ENCODE results near the gene GBP5. TPM values are rescaled to one million over a fixed set of nuclear protein-coding genes. Genes with fewer than 3 reads are reported as not detected.
"Not testable (repeated sequence)": the region's sequence is repeated elsewhere in the genome, so short reads cannot be mapped to it uniquely, and the experiment has no call there.

GBP5 gene, protein sequence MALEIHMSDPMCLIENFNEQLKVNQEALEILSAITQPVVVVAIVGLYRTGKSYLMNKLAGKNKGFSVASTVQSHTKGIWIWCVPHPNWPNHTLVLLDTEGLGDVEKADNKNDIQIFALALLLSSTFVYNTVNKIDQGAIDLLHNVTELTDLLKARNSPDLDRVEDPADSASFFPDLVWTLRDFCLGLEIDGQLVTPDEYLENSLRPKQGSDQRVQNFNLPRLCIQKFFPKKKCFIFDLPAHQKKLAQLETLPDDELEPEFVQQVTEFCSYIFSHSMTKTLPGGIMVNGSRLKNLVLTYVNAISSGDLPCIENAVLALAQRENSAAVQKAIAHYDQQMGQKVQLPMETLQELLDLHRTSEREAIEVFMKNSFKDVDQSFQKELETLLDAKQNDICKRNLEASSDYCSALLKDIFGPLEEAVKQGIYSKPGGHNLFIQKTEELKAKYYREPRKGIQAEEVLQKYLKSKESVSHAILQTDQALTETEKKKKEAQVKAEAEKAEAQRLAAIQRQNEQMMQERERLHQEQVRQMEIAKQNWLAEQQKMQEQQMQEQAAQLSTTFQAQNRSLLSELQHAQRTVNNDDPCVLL
- total RNA-seq (under 1 TPM; 0.33 to 0.50 TPM), polyA plus RNA-seq (ENCODE audit: insufficient read length in 2 of 2) (under 1 TPM; 0.20 to 0.33 TPM)
- long read RNA-seq, donor 1: 0 reads
- long read RNA-seq, donor 2: 0 reads
- long read RNA-seq, donor 3: 0 reads
- long read RNA-seq, donor 4: 0 reads

DNA sequence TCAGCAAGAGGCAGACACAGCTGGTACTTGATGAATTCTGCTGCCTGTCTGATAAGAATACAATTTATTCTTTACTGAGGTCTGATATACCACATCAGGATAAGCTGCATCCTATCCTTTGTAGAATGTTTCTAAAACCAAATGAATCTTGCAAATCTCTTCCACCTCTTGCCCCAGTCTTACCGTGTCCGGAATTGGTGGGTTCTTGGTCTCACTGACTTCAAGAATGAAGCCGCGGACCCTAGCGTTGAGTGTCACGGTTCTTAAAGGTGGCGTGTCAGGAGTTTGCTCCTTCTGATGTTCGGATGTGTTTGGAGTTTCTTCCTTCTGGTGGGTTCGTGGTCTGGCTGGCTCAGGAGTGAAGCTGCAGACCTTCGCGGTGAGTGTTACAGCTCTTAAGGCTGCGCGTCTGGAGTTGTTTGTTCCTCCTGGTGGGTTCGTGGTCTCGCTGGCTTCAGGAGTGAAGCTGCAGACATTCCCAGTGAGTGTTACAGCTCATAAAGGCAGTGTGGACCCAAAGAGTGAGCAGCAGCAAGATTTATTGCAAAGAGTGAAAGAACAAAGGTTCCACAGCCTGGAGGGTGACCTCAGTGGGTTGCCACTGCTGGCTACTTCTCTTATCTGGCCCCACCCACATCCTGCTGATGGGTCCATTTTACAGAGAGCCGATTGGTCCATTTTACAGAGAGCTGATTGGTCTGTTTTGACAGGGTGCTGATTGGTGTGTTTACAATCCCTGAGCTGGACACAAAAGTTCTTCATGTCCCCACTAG is at the start of gene GBP5:
Gene GBP5, minus strand, starts transcription at position 592 of the 773 bp plus-strand sequence. CDS start 3,305 bp downstream, outside the sequence.
- WGBS (ENCODE audit: insufficient coverage): 87% methylated on average over 11 of the region's 16 CpGs
- H3K9me3 ChIP-seq (ENCODE audit: control insufficient read depth, insufficient read depth, low read length); H3K4me3 ChIP-seq (ENCODE audit: low read depth, low read length); H3K27me3 ChIP-seq (ENCODE audit: control insufficient read depth, insufficient read depth, low read length); H3K36me3 ChIP-seq (ENCODE audit: control insufficient read depth, insufficient read depth, low read length); H3K4me1 ChIP-seq (ENCODE audit: control insufficient read depth, insufficient read depth, low read length); H3K27ac ChIP-seq (ENCODE audit: low read depth, low read length); DNase-seq (ENCODE audit: low read depth in 4 of 6, low spot score in 6 of 6): not testable (repeated sequence)

DNA sequence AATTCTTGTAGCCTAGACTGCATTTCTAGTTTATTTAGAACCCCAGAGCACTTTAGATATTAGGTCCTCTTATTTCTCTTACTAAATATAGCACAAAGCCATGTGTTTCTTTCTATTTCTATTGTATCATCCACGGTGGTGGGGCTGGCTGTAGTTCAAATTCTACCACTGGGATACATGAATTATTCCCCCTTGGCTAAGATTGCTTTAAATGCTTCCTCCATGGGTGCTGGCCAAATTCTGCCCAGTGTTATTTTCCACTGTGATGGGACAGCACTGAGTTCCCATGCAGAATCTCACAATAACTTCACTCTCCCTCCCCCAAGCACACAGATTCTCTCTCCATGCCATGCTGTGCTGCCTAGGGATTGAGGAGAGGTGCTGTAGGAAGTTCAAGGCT is 49.7 kb upstream of the GBP5 start:
- Histone ChIP-seq H3K27ac (ENCODE audit: low read depth, low read length) (no peak overlapping the region), H3K27me3 (ENCODE audit: control insufficient read depth, insufficient read depth, low read length) (no peaks in the 10 kb centered on the region), H3K4me3 (ENCODE audit: low read depth, low read length) (no peak overlapping the region), H3K9me3 (ENCODE audit: control insufficient read depth, insufficient read depth, low read length) (no peaks in the 10 kb centered on the region), H3K36me3 (ENCODE audit: control insufficient read depth, insufficient read depth, low read length) (no peaks in the 10 kb centered on the region), H3K4me1 (ENCODE audit: control insufficient read depth, insufficient read depth, low read length) (no peaks in the 10 kb centered on the region)
- WGBS (ENCODE audit: insufficient coverage): no CpG with 5 or more reads among the region's 1 CpG
- no peak for DNase-seq (ENCODE audit: low read depth in 4 of 6, low spot score in 6 of 6)

DNA sequence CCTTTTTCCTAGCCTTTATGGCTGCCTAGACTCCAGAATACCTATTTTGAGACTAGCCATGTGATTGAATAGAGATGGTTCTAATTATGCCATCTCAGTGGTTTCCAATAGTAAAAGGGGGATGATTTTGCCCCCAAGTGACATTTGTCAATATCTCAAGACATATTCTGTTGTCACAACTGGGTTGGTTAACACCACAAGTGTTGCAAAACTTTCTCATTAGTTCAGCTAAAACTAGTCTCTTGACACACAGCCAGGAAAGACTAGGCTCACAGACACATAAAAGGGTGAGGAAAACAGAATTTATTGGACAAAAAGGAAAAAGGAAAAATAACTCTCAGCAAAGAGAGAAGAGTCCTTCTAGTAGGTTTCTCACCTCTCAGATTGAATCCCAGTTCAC is 39.9 kb upstream of the GBP5 start:
- Histone ChIP-seq H3K27ac (ENCODE audit: low read depth, low read length) (no peak overlapping the region), H3K36me3 (ENCODE audit: control insufficient read depth, insufficient read depth, low read length) (no peaks in the 10 kb centered on the region), H3K9me3 (ENCODE audit: control insufficient read depth, insufficient read depth, low read length) (no peaks in the 10 kb centered on the region), H3K4me1 (ENCODE audit: control insufficient read depth, insufficient read depth, low read length) (no peaks in the 10 kb centered on the region), H3K4me3 (ENCODE audit: low read depth, low read length) (no peak overlapping the region), H3K27me3 (ENCODE audit: control insufficient read depth, insufficient read depth, low read length) (no peaks in the 10 kb centered on the region)
- DNase-seq (ENCODE audit: low read depth in 4 of 6, low spot score in 6 of 6): no peak

DNA sequence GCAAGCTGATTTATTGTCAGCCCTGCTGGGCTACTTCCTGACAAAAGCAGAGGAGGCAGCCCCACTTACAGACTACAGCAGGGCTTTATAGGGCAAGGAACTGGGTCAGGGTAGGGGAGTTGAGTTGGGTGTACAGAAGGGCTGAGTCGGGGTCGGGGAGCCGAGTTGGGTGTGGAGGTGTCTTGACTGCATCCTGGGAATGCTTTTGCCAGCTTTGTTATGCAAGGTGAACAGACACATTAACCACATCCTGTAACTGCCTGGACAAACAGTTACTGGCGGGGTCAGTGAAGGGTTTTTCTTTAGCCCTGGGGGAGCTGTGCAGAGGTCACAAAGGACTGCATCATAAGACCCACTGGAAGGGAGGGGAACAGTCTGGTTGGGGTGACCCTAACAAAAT is 39.1 kb upstream of the GBP5 start:
- no peaks in the 10 kb centered on the region for H3K9me3 ChIP-seq (ENCODE audit: control insufficient read depth, insufficient read depth, low read length)
- H3K27ac ChIP-seq (ENCODE audit: low read depth, low read length): no peak overlapping the region
- no peak overlapping the region for H3K4me3 ChIP-seq (ENCODE audit: low read depth, low read length)
- no peak for DNase-seq (ENCODE audit: low read depth in 4 of 6, low spot score in 6 of 6)
- no peaks in the 10 kb centered on the region for H3K27me3 ChIP-seq (ENCODE audit: control insufficient read depth, insufficient read depth, low read length)
- no CpG with 5 or more reads among the region's 4 CpGs for WGBS (ENCODE audit: insufficient coverage)
- no peaks in the 10 kb centered on the region for H3K4me1 ChIP-seq (ENCODE audit: control insufficient read depth, insufficient read depth, low read length)
- H3K36me3 ChIP-seq (ENCODE audit: control insufficient read depth, insufficient read depth, low read length): no peaks in the 10 kb centered on the region

DNA sequence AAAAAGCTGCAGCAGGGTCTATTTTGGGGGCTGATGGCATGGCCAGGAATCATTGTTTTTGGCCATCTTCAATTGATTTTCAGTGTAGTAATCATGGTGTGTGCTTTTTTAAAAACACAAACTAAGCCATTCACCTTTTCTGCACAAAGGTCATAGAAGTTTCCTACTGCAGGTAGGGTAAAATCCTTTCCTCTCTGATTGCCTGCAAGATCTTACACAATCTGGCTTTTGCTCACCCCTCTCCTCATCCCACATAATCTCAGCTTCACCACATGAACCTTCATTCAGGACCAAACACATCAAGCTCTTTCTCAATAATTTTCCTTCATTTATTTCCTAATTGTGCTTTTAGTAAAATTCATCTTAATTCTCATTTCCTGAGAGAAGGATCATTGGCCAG is 38.3 kb upstream of the GBP5 start:
- H3K9me3 ChIP-seq (ENCODE audit: control insufficient read depth, insufficient read depth, low read length): no peaks in the 10 kb centered on the region

DNA sequence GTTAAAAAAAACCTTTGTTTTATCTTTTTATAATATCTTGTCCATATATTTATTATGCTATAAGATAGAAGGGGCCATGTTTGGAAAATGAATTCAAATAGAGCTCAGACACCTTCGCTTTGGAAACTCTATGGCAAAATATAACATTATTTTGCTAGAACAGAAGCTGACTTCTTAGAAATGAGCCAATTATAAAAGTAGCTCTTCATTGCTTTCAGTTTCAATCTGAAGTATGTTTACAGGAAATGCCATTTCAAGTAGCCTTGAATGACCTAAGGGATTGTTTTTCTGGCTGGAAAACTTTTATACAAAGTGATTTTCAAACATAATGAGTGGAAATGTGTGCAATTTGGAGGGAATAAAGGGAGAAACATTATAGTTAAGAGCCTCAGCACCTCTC is 37.8 kb upstream of the GBP5 start:
- no peak overlapping the region for H3K27ac ChIP-seq (ENCODE audit: low read depth, low read length)
- DNase-seq (ENCODE audit: low read depth in 4 of 6, low spot score in 6 of 6): peak in 1 of 6 donors; percentile 13

More for the DNA sequence above, 38.3 kb upstream of the GBP5 start:
- H3K4me1 ChIP-seq (ENCODE audit: control insufficient read depth, insufficient read depth, low read length): no peaks in the 10 kb centered on the region
- H3K4me3 ChIP-seq (ENCODE audit: low read depth, low read length): no peak overlapping the region
- no peak for DNase-seq (ENCODE audit: low read depth in 4 of 6, low spot score in 6 of 6)
- H3K36me3 ChIP-seq (ENCODE audit: control insufficient read depth, insufficient read depth, low read length): no peaks in the 10 kb centered on the region
- H3K27ac ChIP-seq (ENCODE audit: low read depth, low read length): no peak overlapping the region
- no peaks in the 10 kb centered on the region for H3K27me3 ChIP-seq (ENCODE audit: control insufficient read depth, insufficient read depth, low read length)

DNA sequence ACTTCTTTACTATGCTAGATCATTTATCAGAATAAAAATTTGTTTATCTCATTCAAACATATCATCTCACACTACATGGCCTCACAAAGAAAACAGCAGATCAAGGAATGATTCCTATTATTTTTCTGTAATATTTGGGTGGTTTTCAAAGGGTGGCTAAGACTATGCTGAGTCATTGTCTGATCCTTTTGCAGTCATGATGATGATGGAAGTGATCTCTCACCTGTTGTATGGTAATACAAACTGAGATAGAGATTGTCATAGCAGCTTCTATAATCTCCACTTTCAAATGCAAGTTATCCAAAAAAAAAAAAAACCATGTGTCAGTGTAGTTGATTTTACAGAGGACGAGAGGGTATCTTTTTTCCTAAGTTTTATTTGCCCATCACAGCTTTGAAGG is 37.2 kb upstream of the GBP5 start:
- Histone ChIP-seq H3K27me3 (ENCODE audit: control insufficient read depth, insufficient read depth, low read length) (no peaks in the 10 kb centered on the region), H3K36me3 (ENCODE audit: control insufficient read depth, insufficient read depth, low read length) (no peaks in the 10 kb centered on the region), H3K27ac (ENCODE audit: low read depth, low read length) (no peak overlapping the region), H3K9me3 (ENCODE audit: control insufficient read depth, insufficient read depth, low read length) (no peaks in the 10 kb centered on the region), H3K4me3 (ENCODE audit: low read depth, low read length) (no peak overlapping the region), H3K4me1 (ENCODE audit: control insufficient read depth, insufficient read depth, low read length) (no peaks in the 10 kb centered on the region)
- no CpG with 5 or more reads among the region's 1 CpG for WGBS (ENCODE audit: insufficient coverage)
- no peak for DNase-seq (ENCODE audit: low read depth in 4 of 6, low spot score in 6 of 6)

More for the DNA sequence above, 37.8 kb upstream of the GBP5 start:
- no peaks in the 10 kb centered on the region for H3K36me3 ChIP-seq (ENCODE audit: control insufficient read depth, insufficient read depth, low read length)
- H3K9me3 ChIP-seq (ENCODE audit: control insufficient read depth, insufficient read depth, low read length): no peaks in the 10 kb centered on the region
- H3K4me3 ChIP-seq (ENCODE audit: low read depth, low read length): no peak overlapping the region
- no peaks in the 10 kb centered on the region for H3K27me3 ChIP-seq (ENCODE audit: control insufficient read depth, insufficient read depth, low read length)
- WGBS (ENCODE audit: insufficient coverage): no CpG with 5 or more reads among the region's 1 CpG
- H3K4me1 ChIP-seq (ENCODE audit: control insufficient read depth, insufficient read depth, low read length): no peaks in the 10 kb centered on the region

DNA sequence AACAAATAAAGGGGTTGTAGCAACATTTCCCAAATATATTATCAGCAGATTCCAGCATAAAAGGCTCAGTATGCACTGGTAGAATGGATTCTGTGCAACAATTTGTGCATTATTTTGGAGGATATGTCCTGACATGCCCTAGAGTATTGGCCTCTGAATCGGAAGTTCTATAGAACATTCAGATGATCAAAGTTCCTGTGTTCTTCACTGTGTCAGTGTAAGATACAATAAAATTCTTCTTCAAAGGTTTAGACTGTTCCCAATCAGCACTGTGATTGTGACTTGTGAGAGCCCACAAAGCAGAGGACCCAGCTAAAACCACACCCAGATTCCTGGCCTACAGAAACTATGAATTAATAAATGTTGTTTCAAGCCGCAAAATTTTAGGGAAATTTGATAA is 33.6 kb upstream of the GBP5 start:
- WGBS (ENCODE audit: insufficient coverage): no CpG with 5 or more reads among the region's 2 CpGs
- H3K27me3 ChIP-seq (ENCODE audit: control insufficient read depth, insufficient read depth, low read length): no peaks in the 10 kb centered on the region
- H3K4me3 ChIP-seq (ENCODE audit: low read depth, low read length): no peak overlapping the region

DNA sequence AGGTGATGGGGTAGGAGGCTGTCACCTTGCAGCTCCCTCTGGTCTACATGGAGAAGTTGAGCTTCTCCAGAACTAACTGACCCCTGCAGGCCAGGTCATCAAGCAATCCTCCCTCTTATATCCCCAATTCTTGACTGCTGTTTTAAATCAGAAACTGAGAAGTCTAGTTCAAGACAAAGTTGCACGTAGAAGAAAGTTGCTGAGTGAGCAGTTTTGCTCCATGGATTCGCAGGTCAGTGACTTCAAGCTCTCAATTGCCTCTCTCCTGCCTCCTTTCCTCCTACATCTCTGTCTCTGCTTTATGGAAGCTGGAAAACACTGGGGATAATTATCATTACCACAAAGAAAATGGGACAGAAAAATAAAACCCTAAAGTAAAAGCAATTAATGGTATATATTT is 32.8 kb upstream of the GBP5 start:
- Histone ChIP-seq H3K36me3 (ENCODE audit: control insufficient read depth, insufficient read depth, low read length) (no peaks in the 10 kb centered on the region), H3K27me3 (ENCODE audit: control insufficient read depth, insufficient read depth, low read length) (no peaks in the 10 kb centered on the region), H3K4me1 (ENCODE audit: control insufficient read depth, insufficient read depth, low read length) (no peaks in the 10 kb centered on the region), H3K27ac (ENCODE audit: low read depth, low read length) (no peak overlapping the region), H3K4me3 (ENCODE audit: low read depth, low read length) (no peak overlapping the region), H3K9me3 (ENCODE audit: control insufficient read depth, insufficient read depth, low read length) (no peaks in the 10 kb centered on the region)
- no peak for DNase-seq (ENCODE audit: low read depth in 4 of 6, low spot score in 6 of 6)
- no CpG with 5 or more reads among the region's 2 CpGs for WGBS (ENCODE audit: insufficient coverage)

More for the DNA sequence above, 33.6 kb upstream of the GBP5 start:
- DNase-seq (ENCODE audit: low read depth in 4 of 6, low spot score in 6 of 6): no peak
- no peaks in the 10 kb centered on the region for H3K36me3 ChIP-seq (ENCODE audit: control insufficient read depth, insufficient read depth, low read length)
- no peak overlapping the region for H3K27ac ChIP-seq (ENCODE audit: low read depth, low read length)
- no peaks in the 10 kb centered on the region for H3K4me1 ChIP-seq (ENCODE audit: control insufficient read depth, insufficient read depth, low read length)
- no peaks in the 10 kb centered on the region for H3K9me3 ChIP-seq (ENCODE audit: control insufficient read depth, insufficient read depth, low read length)
